Ovary (tissue), 3 donors: Measurements from ENCODE around the gene PLD6.

Experiments used
- POLR2A ChIP-seq: fragments of 450-650 bp; IDR thresholded peaks from one replicate; pipeline ENCODE4 v1.6.1; 2017; ENCODE audit warnings: antibody characterized with exemption, mild to moderate bottlenecking, moderate library complexity
- TF ChIP-seq, protein P1 (sequence below), 3 donors: fragments of 450-650 bp in 2 of 3; fragments of 200-600 bp in 1 of 3; IDR thresholded peaks; one replicate each; pipeline versions ENCODE4 v1.5.1 to v1.8.0; 2016 to 2022; ENCODE audit warnings: antibody characterized with exemption in 3 of 3, mild to moderate bottlenecking in 1 of 3
- donor health status: DM: no; HTN: no; CAD: no.

GRCh38 chr17:17215575-17215974, 9.4 kb upstream of the PLD6 start:
- TF ChIP-seq, protein P1, sequence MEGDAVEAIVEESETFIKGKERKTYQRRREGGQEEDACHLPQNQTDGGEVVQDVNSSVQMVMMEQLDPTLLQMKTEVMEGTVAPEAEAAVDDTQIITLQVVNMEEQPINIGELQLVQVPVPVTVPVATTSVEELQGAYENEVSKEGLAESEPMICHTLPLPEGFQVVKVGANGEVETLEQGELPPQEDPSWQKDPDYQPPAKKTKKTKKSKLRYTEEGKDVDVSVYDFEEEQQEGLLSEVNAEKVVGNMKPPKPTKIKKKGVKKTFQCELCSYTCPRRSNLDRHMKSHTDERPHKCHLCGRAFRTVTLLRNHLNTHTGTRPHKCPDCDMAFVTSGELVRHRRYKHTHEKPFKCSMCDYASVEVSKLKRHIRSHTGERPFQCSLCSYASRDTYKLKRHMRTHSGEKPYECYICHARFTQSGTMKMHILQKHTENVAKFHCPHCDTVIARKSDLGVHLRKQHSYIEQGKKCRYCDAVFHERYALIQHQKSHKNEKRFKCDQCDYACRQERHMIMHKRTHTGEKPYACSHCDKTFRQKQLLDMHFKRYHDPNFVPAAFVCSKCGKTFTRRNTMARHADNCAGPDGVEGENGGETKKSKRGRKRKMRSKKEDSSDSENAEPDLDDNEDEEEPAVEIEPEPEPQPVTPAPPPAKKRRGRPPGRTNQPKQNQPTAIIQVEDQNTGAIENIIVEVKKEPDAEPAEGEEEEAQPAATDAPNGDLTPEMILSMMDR (IDR thresholded peaks at IDR 0.05), result no peak
- TF ChIP-seq POLR2A, result no peak
